ENCODE data around the gene ARID4A. TPM values are rescaled to one million over a fixed set of nuclear protein-coding genes. Genes with fewer than 3 reads are reported as not detected.

ARID4A gene
- polyA plus RNA-seq, 3 donors = 6.5 to 13.2 (median 10.5) TPM

DNA sequence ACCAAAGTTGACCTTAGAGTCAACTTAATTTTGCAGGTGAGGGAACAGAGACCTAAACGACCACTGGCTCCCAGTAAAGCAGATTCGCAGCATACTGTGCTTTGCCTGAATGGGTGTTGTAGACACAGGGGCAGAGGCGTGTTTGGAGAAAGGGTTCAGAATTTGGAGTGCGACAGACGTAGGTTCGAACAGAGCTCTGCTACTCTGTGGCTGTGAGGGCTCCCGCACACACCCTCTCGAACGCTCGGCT lies 97.1 kb downstream of the ARID4A start:
- H3K4me2 ChIP-seq (replicated peaks; ENCODE audit: extremely low read depth, low read length, poor library complexity, severe bottlenecking) = peak overlapping the region; percentile 95
- peak overlapping the region; percentile 80 for H3K9ac ChIP-seq (ENCODE audit: insufficient read depth, low read length, poor library complexity, severe bottlenecking)
- TF ChIP-seq, protein P1, sequence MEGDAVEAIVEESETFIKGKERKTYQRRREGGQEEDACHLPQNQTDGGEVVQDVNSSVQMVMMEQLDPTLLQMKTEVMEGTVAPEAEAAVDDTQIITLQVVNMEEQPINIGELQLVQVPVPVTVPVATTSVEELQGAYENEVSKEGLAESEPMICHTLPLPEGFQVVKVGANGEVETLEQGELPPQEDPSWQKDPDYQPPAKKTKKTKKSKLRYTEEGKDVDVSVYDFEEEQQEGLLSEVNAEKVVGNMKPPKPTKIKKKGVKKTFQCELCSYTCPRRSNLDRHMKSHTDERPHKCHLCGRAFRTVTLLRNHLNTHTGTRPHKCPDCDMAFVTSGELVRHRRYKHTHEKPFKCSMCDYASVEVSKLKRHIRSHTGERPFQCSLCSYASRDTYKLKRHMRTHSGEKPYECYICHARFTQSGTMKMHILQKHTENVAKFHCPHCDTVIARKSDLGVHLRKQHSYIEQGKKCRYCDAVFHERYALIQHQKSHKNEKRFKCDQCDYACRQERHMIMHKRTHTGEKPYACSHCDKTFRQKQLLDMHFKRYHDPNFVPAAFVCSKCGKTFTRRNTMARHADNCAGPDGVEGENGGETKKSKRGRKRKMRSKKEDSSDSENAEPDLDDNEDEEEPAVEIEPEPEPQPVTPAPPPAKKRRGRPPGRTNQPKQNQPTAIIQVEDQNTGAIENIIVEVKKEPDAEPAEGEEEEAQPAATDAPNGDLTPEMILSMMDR (IDR thresholded peaks at IDR 0.05) = no peak
- no peak overlapping the region for H3K27ac ChIP-seq (ENCODE audit: low read depth in 1 of 2, low read length in 2 of 2)
- peaks cover 11% of the 10 kb centered on the region for H3K4me1 Mint-ChIP-seq
- peaks cover 12 to 18% of the 10 kb centered on the region in 2 donors for H3K4me1 ChIP-seq (ENCODE audit: control insufficient read depth in 1 of 2, insufficient read depth in 2 of 2, low read length in 2 of 2)
- H3K9me3 ChIP-seq (replicated peaks in 1 of 2; ENCODE audit: control insufficient read depth in 1 of 2, insufficient read depth in 1 of 2, low read length in 2 of 2) = no peaks in the 10 kb centered on the region
- no peaks in the 10 kb centered on the region for H3K9me3 Mint-ChIP-seq
- no peaks in the 10 kb centered on the region for H3K36me3 Mint-ChIP-seq
- peaks cover 0 to 7% (median 2%) of the 10 kb centered on the region in 3 donors for H3K27me3 Mint-ChIP-seq (ENCODE audit: low read depth in 3 of 3)
- intact Hi-C loops (cut with micrococcal nuclease) = no loop called here
- H3K27ac Mint-ChIP-seq = peak overlapping the region in 3 of 7 donors; percentile 19 to 64 (median 46)
- no peak for DNase-seq
- WGBS (ENCODE audit: insufficient coverage) = 10% methylated on average over 10 of the region's 10 CpGs
- H3K36me3 ChIP-seq (replicated peaks in 1 of 2; ENCODE audit: control insufficient read depth in 1 of 2, insufficient read depth in 2 of 2, low read length in 2 of 2) = no peaks in the 10 kb centered on the region
- peak overlapping the region in 2 of 3 experiments; percentile 73 to 87 for H3K4me3 ChIP-seq (replicated peaks in 1 of 3; ENCODE audit: low read depth in 2 of 3, low read length in 3 of 3)
- peak overlapping the region; percentile 89 to 91 for H3K4me3 Mint-ChIP-seq
- H4K20me1 ChIP-seq (ENCODE audit: insufficient read depth, low read length) = no peaks in the 10 kb centered on the region
- H3K27me3 ChIP-seq (ENCODE audit: control insufficient read depth in 2 of 2, insufficient read depth in 2 of 2, low read length in 2 of 2) = no peaks in the 10 kb centered on the region
- peak overlapping the region; percentile 97 for H2AFZ ChIP-seq (ENCODE audit: insufficient read depth, low read depth, low read length, poor library complexity, severe bottlenecking)
- no peaks in the 10 kb centered on the region for H3K79me2 ChIP-seq (ENCODE audit: insufficient read depth, low read length)

DNA sequence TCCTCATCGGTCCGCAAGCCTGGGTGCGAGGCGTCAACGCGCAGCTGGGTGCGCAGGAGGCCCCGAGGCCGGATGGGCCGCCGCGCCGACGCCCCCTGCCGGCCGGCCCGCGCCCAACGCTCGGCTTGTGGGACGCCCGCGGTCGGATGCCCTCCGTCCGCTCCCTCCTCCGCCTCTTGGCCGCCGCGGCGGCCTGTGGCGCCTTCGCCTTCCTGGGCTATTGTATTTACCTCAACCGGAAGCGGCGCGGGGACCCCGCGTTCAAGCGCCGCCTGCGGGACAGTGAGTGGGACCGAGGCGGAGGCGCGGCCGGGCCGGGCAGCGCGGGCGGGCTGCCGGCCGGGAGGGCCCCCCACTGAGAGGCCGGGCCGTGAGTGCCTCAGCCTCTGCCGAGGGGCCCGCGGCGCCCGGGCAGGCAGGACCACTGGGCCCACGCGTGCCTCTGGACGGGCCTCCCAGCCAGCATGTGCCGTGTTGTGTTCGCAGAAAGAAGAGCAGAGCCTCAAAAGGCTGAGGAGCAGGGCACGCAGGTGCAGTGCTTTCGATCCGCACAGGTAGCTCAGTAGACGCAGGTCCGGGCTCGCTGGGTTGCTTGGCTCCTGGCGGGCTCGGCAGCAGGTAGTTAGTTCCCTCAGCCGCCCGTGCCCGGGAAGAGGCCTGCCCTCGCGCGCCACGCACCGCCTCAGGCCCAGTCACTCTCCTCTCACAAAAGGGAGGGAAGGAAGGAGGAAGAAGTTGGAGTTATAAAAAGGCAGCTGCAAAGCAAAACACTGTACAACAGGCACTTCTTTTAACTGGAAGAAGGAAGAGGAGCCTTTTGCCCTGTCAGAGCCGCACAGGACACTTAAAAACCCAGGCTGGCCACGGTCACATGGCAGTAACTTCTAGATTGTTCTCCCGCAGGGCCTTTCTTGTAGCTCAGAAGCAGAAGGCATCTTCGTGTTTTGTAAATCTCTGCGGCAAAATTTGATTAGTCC lies 97.7 kb downstream of the ARID4A start, which contains the start of gene TOMM20L:
TOMM20L (plus strand) TSS at position 119 of the 977 bp plus-strand sequence; CDS start at position 147, 28 bp downstream.
- H3K9me3 ChIP-seq (replicated peaks in 1 of 2; ENCODE audit: control insufficient read depth in 1 of 2, insufficient read depth in 1 of 2, low read length in 2 of 2) = no peaks in the 10 kb centered on the region

More for the DNA sequence above, 97.7 kb downstream of the ARID4A start, which contains the start of gene TOMM20L:
- Histone ChIP-seq H3K36me3 (replicated peaks in 1 of 2; ENCODE audit: control insufficient read depth in 1 of 2, insufficient read depth in 2 of 2, low read length in 2 of 2) (no peaks in the 10 kb centered on the region), H4K20me1 (ENCODE audit: insufficient read depth, low read length) (no peaks in the 10 kb centered on the region), H3K79me2 (ENCODE audit: insufficient read depth, low read length) (no peaks in the 10 kb centered on the region), H3K4me3 (replicated peaks in 1 of 3; ENCODE audit: low read depth in 2 of 3, low read length in 3 of 3) (peak within 1 kb of the TSS; percentile 73 to 90 (median 87)), H3K27me3 (ENCODE audit: control insufficient read depth in 2 of 2, insufficient read depth in 2 of 2, low read length in 2 of 2) (no peaks in the 10 kb centered on the region), H3K27ac (ENCODE audit: low read depth in 1 of 2, low read length in 2 of 2) (peak within 1 kb of the TSS; percentile 56 to 68), H3K4me1 (ENCODE audit: control insufficient read depth in 1 of 2, insufficient read depth in 2 of 2, low read length in 2 of 2) (peaks cover 12 to 18% of the 10 kb centered on the region in 2 donors), H3K4me2 (replicated peaks; ENCODE audit: extremely low read depth, low read length, poor library complexity, severe bottlenecking) (peak within 1 kb of the TSS; percentile 95), H3K9ac (ENCODE audit: insufficient read depth, low read length, poor library complexity, severe bottlenecking) (peak within 1 kb of the TSS; percentile 80), H2AFZ (ENCODE audit: insufficient read depth, low read depth, low read length, poor library complexity, severe bottlenecking) (peak within 1 kb of the TSS; percentile 97)
- H3K9me3 Mint-ChIP-seq = no peaks in the 10 kb centered on the region
- peaks cover 0 to 7% (median 2%) of the 10 kb centered on the region in 3 donors for H3K27me3 Mint-ChIP-seq (ENCODE audit: low read depth in 3 of 3)
- TF ChIP-seq, protein P1 (IDR thresholded peaks at IDR 0.05) = peak; percentile 97
- H3K4me3 Mint-ChIP-seq = peak within 1 kb of the TSS; percentile 91 to 95
- peaks cover 2% of the 10 kb centered on the region in 2 donors for H3K36me3 Mint-ChIP-seq
- H3K4me1 Mint-ChIP-seq = peaks cover 11% of the 10 kb centered on the region
- DNase-seq = peak; percentile 60 to 75 (median 73)
- 6% methylated on average over 75 of the region's 86 CpGs for WGBS (ENCODE audit: insufficient coverage)
- peak within 1 kb of the TSS; percentile 35 to 92 (median 72) for H3K27ac Mint-ChIP-seq
- intact Hi-C loops (cut with micrococcal nuclease) = no loop called here

Data from CD14-positive monocyte (primary cell).